Fibroblast of pulmonary artery (primary cell): ENCODE data around the gene ADPRHL1.

Source experiments
- DNase-seq: peaks from one replicate; pipeline ENCODE4 v3.0.0-alpha.2; 2010; ENCODE audit warnings: low read depth
- H3K4me3 ChIP-seq: replicated peaks from 2 replicates; pipeline ENCODE4 v1.5.1; 2011; ENCODE audit warnings: low read depth, mild to moderate bottlenecking, control low read depth, low read length, moderate library complexity
- CTCF ChIP-seq: IDR thresholded peaks from 2 replicates; pipeline ENCODE4 v1.5.1; 2011; ENCODE audit warnings: mild to moderate bottlenecking, control low read depth, low read length, inconsistent platforms; ENCODE audit errors: missing control alignments

The ADPRHL1 gene

GRCh38 chr13:113367020-113367560, 86.2 kb downstream of the ADPRHL1 start:
- TF ChIP-seq CTCF: no peak
- no peak for DNase-seq
- no peak overlapping the region for H3K4me3 ChIP-seq

- no peak for TF ChIP-seq CTCF
- H3K4me3 ChIP-seq: no peak overlapping the region
- DNase-seq: no peak
These were observed 87.2 kb downstream of the ADPRHL1 start for GRCh38 chr13:113365971-113366588.

GRCh38 chr13:113365583-113365970, 87.7 kb downstream of the ADPRHL1 start:
- DNase-seq: no peak
- no peak overlapping the region for H3K4me3 ChIP-seq
- no peak for TF ChIP-seq CTCF

- TF ChIP-seq CTCF: no peak
- H3K4me3 ChIP-seq: no peak overlapping the region
- DNase-seq: no peak
These were observed 88.2 kb downstream of the ADPRHL1 start for GRCh38 chr13:113364901-113365582.

- DNase-seq: no peak
- H3K4me3 ChIP-seq: no peak overlapping the region
- no peak for TF ChIP-seq CTCF
These were observed 88.9 kb downstream of the ADPRHL1 start for GRCh38 chr13:113364311-113364889.

- TF ChIP-seq CTCF: no peak
- H3K4me3 ChIP-seq: no peak overlapping the region
- DNase-seq: no peak
These were observed 91.9 kb downstream of the ADPRHL1 start for GRCh38 chr13:113361406-113361805.
